Activated CD4-positive, alpha-beta T cell treated with anti-CD3 and anti-CD28 coated beads for 4 hours (primary cell): ENCODE measurements around the gene CMYA5.
A peak's percentile ranks its signal among the peaks of the same experiment; 100 is the strongest.
"Not testable (repeated sequence)": the region's sequence is repeated elsewhere in the genome, so short reads cannot be mapped to it uniquely, and the experiment has no call there.

ENCODE experiments used
- DNase-seq, 2 donors: peaks; one replicate each; pipeline ENCODE4 v3.0.0-alpha.2; 2020

The CMYA5 gene

GRCh38 chr5:79753877-79754645, 64.4 kb downstream of the CMYA5 start:
- no peak for DNase-seq

GRCh38 chr5:79754865-79755555, 65.4 kb downstream of the CMYA5 start:
- DNase-seq: no peak

- DNase-seq: no peak
Measured at GRCh38 chr5:79756076-79756475, 66.4 kb downstream of the CMYA5 start.

GRCh38 chr5:79759436-79759835, 69.8 kb downstream of the CMYA5 start:
- no peak for DNase-seq

- no peak for DNase-seq
Measured at GRCh38 chr5:79759848-79760247, 70.2 kb downstream of the CMYA5 start.

GRCh38 chr5:79762929-79763328, 73.3 kb downstream of the CMYA5 start:
- DNase-seq: no peak

GRCh38 chr5:79764147-79764546, 74.5 kb downstream of the CMYA5 start:
- not testable (repeated sequence) for DNase-seq

- DNase-seq: no peak
Measured at GRCh38 chr5:79771387-79771786, 81.8 kb downstream of the CMYA5 start.

GRCh38 chr5:79772651-79773050, 83.0 kb downstream of the CMYA5 start:
- no peak for DNase-seq

- DNase-seq: no peak
Measured at GRCh38 chr5:79773612-79774011, 84.0 kb downstream of the CMYA5 start.

- peak in 1 of 2 donors; percentile 3 for DNase-seq
Measured at GRCh38 chr5:79774171-79774854, 84.7 kb downstream of the CMYA5 start.

GRCh38 chr5:79774855-79775237, 85.2 kb downstream of the CMYA5 start:
- no peak for DNase-seq

GRCh38 chr5:79784741-79785140, 95.1 kb downstream of the CMYA5 start:
- not testable (repeated sequence) for DNase-seq

GRCh38 chr5:79785983-79786382, 96.3 kb downstream of the CMYA5 start:
- no peak for DNase-seq

GRCh38 chr5:79787448-79787847, 97.8 kb downstream of the CMYA5 start:
- DNase-seq: no peak

- DNase-seq: no peak
Measured at GRCh38 chr5:79791843-79792242, 102.2 kb downstream of the CMYA5 start.

GRCh38 chr5:79792463-79792862, 102.8 kb downstream of the CMYA5 start:
- DNase-seq: no peak

GRCh38 chr5:79793304-79793703, 103.7 kb downstream of the CMYA5 start:
- no peak for DNase-seq

GRCh38 chr5:79793722-79794121, 104.1 kb downstream of the CMYA5 start:
- no peak for DNase-seq

GRCh38 chr5:79794347-79794746, 104.7 kb downstream of the CMYA5 start:
- no peak for DNase-seq

- DNase-seq: no peak
Measured at GRCh38 chr5:79795764-79796398, 106.2 kb downstream of the CMYA5 start.

GRCh38 chr5:79798893-79799590, 109.4 kb downstream of the CMYA5 start:
- no peak for DNase-seq
